Lower leg skin (tissue), 4 donors: Measurements from ENCODE around the gene FSD2. TPM values are rescaled to one million over a fixed set of nuclear protein-coding genes. Genes with fewer than 3 reads are reported as not detected.
A peak's percentile ranks its signal among the peaks of the same experiment; 100 is the strongest.

Experiments
- DNase-seq, 2 donors: peaks; one replicate each; pipeline ENCODE4 v3.0.0-alpha.2; 2019; ENCODE audit warnings: low spot score in 2 of 2
- H3K4me3 ChIP-seq: fragments of 200-600 bp; sonication (generic); 2 replicates; pipeline ENCODE4 v1.5.1; 2017; ENCODE audit warnings: mild to moderate bottlenecking, low read depth; ENCODE audit not compliant: poor library complexity, severe bottlenecking
- POLR2A ChIP-seq, 2 donors: fragments of 450-650 bp; IDR thresholded peaks; one replicate each; pipeline ENCODE4 v1.6.1; 2016 to 2017; ENCODE audit warnings: antibody characterized with exemption in 2 of 2, mild to moderate bottlenecking in 1 of 2, moderate library complexity in 1 of 2
- WGBS, 2 donors: methylation state at CpG; one replicate each; pipeline ENCODE4 v1.1.5; 2018; 5-methylcytosine and 5-hydroxymethylcytosine counted together
- intact Hi-C: fragments of 100-400 bp; cut with DNase I; formaldehyde crosslinking; loops from one replicate; pipeline ENCODE4 v1.15.0; 2023; ENCODE audit warnings: low total_unique reads
- total RNA-seq, 4 donors: library from RNA; depleted of rRNA; stranded (reverse); fragments of >200 nt; gene quantifications; one replicate each; pipeline ENCODE4 v1.1.0, GENCODE V29; 2016
- TF ChIP-seq, protein P1 (sequence below), 3 donors: fragments of 450-650 bp; IDR thresholded peaks; one replicate each; pipeline ENCODE4 v1.5.1; 2016; ENCODE audit warnings: antibody characterized with exemption in 3 of 3, mild to moderate bottlenecking in 3 of 3, moderate library complexity in 2 of 3

The FSD2 gene
- total RNA-seq, 4 donors from 2014 or later = 0.19 TPM; not detected in 3

DNA sequence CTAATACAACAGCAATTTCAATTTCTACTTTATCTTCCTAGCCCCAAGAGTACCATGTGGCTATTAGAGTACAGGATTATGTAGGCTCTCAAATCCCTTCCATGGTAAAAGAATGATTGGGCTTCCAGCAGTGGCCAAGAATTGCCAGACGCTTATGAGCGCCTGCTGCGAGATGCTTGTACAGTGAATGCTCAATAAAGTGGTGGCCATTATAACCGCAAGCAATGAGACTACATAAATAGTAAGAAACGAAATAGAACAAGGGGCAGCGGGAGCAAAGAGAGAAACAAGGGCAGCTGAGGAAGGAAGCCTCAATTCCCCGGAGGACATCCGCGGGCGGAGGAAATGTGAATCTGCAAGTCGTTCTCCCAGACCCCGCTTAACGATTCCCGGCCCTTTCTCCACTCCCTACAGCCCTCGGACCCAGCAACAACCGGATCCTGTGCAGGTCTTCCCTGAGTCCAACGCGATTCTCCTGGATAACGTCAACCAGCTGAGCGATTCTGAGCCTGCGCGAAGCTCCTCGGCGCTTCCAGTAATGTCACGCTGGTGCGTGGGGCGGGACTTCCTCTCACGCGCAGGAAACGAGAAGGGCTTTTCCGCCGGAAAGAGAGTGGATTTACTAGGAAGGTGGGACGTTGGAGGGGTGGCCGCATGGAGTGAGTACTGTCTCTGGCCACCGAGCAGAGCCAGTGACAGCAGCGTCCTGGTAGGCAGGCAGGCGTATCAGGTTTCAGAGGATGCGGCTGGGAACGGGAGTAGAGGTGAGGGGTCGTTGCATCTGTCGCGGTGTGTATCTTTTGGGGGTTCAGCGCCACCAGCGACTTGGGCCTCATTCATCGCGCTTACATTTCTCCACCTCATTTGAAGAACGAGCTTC is 55.7 kb downstream of the FSD2 start:
- H3K4me3 ChIP-seq = peak overlapping the region; percentile 55
- TF ChIP-seq POLR2A (IDR thresholded peaks at IDR 0.05) = no peak
- TF ChIP-seq, protein P1, sequence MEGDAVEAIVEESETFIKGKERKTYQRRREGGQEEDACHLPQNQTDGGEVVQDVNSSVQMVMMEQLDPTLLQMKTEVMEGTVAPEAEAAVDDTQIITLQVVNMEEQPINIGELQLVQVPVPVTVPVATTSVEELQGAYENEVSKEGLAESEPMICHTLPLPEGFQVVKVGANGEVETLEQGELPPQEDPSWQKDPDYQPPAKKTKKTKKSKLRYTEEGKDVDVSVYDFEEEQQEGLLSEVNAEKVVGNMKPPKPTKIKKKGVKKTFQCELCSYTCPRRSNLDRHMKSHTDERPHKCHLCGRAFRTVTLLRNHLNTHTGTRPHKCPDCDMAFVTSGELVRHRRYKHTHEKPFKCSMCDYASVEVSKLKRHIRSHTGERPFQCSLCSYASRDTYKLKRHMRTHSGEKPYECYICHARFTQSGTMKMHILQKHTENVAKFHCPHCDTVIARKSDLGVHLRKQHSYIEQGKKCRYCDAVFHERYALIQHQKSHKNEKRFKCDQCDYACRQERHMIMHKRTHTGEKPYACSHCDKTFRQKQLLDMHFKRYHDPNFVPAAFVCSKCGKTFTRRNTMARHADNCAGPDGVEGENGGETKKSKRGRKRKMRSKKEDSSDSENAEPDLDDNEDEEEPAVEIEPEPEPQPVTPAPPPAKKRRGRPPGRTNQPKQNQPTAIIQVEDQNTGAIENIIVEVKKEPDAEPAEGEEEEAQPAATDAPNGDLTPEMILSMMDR (IDR thresholded peaks at IDR 0.05) = no peak
- peak; percentile 90 to 97 for DNase-seq
- 0 to 1% methylated on average over 47 of the region's 47 CpGs for WGBS, 2 donors
- intact Hi-C loops = no loop called here

DNA sequence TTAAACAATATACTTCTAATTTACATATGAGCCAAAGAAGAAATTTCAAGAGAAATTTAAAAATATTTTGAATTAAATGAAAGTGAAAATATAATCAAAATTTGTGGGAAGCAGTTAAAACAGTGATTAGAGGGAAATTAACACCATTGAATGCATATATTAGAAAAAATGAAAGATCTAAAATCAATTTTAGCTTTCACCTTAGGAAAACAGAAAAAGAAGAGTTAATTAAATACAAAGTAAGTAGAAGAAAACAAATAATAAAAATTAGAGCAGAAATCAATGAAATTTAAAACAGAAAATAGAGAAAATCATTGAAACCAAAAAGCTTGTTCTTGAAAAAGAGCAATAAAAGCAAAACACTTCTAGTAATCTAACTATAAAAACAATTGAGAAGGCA is 57.6 kb downstream of the FSD2 start:
- intact Hi-C loops = no loop called here

DNA sequence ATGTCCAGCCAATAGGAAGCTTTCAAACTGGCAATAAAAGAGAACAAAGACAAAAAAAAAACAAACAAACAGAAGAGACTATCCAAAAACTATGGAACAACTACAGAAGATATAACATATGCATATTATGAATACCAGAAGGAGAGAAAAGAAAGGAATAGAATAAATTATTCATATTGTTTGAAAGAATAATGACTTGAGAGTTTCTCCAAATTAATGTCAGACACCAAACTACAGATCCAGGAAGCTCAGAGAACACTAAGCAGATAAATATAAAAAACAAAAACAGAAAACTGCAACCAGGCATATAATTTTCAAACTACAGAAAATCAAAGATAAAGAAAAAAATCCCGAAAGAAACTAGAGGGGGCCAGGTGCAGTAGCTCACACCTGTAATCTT is 62.1 kb downstream of the FSD2 start:
- TF ChIP-seq POLR2A (IDR thresholded peaks at IDR 0.05) = no peak
- TF ChIP-seq, protein P1 (IDR thresholded peaks at IDR 0.05) = no peak
- no peak for DNase-seq
- intact Hi-C loops = no loop called here
- WGBS, 2 donors = 92% methylated on average over 1 of the region's 1 CpG
- no peak overlapping the region for H3K4me3 ChIP-seq

More for the DNA sequence above, 57.6 kb downstream of the FSD2 start:
- no peak overlapping the region for H3K4me3 ChIP-seq
- DNase-seq = no peak
- TF ChIP-seq POLR2A (IDR thresholded peaks at IDR 0.05) = no peak
- TF ChIP-seq, protein P1 (IDR thresholded peaks at IDR 0.05) = no peak

DNA sequence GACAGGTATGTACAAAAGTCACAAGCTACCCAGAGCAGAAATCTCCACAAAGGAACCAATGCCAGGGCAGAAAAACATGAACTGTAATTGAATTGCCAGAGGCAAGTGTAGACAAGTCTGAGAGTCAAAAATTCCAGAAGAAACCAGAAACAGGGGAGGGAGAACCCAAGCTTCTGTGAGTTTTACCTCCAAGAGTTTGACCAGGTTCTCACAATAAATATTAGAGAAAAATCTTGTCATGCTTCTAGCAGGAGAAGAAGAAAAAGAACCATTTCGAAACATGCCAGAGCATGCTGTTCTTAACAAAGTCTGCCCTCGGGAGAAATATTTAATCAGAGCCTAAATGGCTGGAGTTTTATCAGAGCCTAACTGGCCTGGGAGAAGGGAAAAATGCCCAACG is 63.7 kb downstream of the FSD2 start:
- WGBS, 2 donors = 57 to 63% methylated on average over 3 of the region's 3 CpGs
- DNase-seq = no peak
- H3K4me3 ChIP-seq = no peak overlapping the region

DNA sequence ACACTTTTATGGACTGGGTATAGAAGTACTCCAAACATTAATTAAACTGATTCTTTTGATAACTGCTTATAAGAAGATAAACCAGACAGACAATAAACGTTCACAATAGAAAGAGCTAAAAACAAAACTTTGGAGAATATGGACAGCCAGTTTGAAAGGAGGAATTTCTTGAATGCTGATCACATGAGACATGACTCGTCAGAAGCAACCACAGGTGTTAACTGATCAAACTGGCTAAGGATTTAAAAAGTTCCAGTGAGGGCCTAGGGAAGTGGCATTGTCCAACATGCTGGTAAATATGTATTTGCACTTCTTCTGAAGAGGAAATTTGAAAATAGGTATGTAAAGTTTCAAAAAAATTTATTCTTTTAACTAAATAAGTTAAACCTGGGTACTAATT is 66.8 kb downstream of the FSD2 start:
- intact Hi-C loops = no loop called here
- no peak overlapping the region for H3K4me3 ChIP-seq
- WGBS, 2 donors = 36 to 51% methylated on average over 2 of the region's 2 CpGs
- no peak for DNase-seq
- no peak for TF ChIP-seq POLR2A (IDR thresholded peaks at IDR 0.05)
- TF ChIP-seq, protein P1 (IDR thresholded peaks at IDR 0.05) = no peak

More for the DNA sequence above, 63.7 kb downstream of the FSD2 start:
- intact Hi-C loops = no loop called here
- TF ChIP-seq, protein P1 (IDR thresholded peaks at IDR 0.05) = no peak
- TF ChIP-seq POLR2A (IDR thresholded peaks at IDR 0.05) = no peak
